Mesodermal cell (in vitro differentiated cells): ENCODE results near the gene ALCAM.
A peak's percentile ranks its signal among the peaks of the same experiment; 100 is the strongest.
"Not testable (repeated sequence)": the region's sequence is repeated elsewhere in the genome, so short reads cannot be mapped to it uniquely, and the experiment has no call there.

Experiments
- H3K27ac ChIP-seq: 2 replicates; pipeline ENCODE4 v1.7.0; 2013; ENCODE audit warnings: mild to moderate bottlenecking, low read depth, low read length, moderate library complexity; ENCODE audit not compliant: severe bottlenecking
- H3K36me3 ChIP-seq: 2 replicates; pipeline ENCODE4 v1.7.1; 2013; ENCODE audit warnings: mild to moderate bottlenecking, low read length, moderate library complexity; ENCODE audit not compliant: control insufficient read depth, insufficient read depth
- H3K4me1 ChIP-seq: one replicate; pipeline ENCODE4 v1.7.1; 2013; ENCODE audit warnings: mild to moderate bottlenecking, low read length; ENCODE audit not compliant: insufficient read depth, control insufficient read depth, poor library complexity, severe bottlenecking
- H3K4me3 ChIP-seq: 2 replicates; pipeline ENCODE4 v1.7.0; 2013; ENCODE audit warnings: low read length, control low read depth, mild to moderate bottlenecking; ENCODE audit not compliant: insufficient read depth, poor library complexity, severe bottlenecking; ENCODE audit errors: extremely low read depth
- H3K9me3 ChIP-seq: 2 replicates; pipeline ENCODE4 v1.7.1; 2013; ENCODE audit warnings: mild to moderate bottlenecking, low read length, moderate library complexity; ENCODE audit not compliant: control insufficient read depth
- WGBS, 2 experiments: methylation state at CpG; one replicate each; pipeline ENCODE4 v1.1.5; 2013; ENCODE audit warnings: missing lambda C conversion rate in 2 of 2; ENCODE audit not compliant: insufficient coverage in 2 of 2; 5-methylcytosine and 5-hydroxymethylcytosine counted together

The ALCAM gene

DNA sequence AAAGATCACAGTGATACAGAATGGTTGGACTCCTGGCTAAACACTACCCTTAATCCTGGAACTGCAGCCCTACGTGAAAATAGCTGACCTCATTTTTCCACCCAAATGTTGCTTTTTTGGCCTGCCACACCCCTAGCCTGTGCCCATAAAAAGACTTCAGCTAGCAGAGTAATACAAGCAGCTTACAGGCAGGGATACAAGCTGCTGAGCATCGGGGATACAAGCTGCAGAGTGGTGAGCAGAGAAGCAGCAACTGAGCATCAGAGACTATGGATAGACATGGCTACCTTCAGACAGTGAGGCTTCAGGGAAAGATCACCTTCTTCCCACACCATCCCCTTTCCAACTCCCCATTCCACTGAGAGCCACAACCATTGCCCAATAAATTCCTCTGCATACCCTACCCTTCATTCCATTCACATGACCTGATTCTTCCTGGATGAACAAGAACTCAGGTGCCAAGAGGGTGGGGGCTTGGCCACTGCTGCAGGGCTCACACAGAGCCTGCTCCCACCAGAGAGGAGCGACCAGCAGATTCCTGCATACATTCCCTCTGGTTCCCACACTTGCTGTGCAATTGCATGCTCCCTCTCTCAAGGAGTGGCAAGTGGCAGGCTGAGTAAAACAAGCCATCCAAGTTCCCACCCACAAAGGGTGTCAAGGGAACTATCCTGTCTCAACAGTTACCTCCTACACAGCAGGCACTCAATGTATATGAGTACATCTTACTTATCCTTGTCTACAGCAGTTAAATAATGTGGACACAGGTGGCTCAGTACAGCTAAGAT, 217.5 kb downstream of the ALCAM start:
- Histone ChIP-seq H3K9me3 (peaks cover 5% of the 10 kb centered on the region), H3K4me1 (no peaks in the 10 kb centered on the region), H3K27ac (no peak overlapping the region), H3K4me3 (no peak overlapping the region), H3K36me3 (no peaks in the 10 kb centered on the region)
- 83 to 87% methylated on average over 3 of the region's 3 CpGs for whole genome bisulfite sequencing, 2 experiments

DNA sequence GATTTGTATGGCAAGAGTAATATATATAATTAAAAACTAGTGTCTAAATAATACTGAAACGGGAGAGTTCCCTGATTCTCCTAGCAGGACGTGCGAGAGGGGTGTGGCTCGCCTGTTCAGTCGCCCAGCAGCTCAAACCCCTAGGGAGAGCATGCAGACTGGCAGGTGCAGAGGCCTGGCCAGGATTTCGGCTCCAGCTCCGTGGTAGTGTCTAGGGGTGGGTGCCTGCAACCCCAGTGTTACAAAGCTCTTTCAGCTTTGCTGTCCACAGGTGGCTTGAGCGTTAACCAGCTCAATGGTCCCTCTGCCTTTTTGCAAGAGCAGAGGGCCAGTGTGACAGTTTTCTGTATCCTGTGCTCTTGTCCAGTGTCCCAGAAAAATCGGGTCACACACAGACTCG, 226.6 kb downstream of the ALCAM start:
- H3K4me3 ChIP-seq, result no peak overlapping the region
- no peak overlapping the region for H3K27ac ChIP-seq
- H3K36me3 ChIP-seq, result no peaks in the 10 kb centered on the region
- 92 to 95% methylated on average over 10 of the region's 10 CpGs for WGBS, 2 experiments
- peaks cover 6% of the 10 kb centered on the region for H3K4me1 ChIP-seq
- no peaks in the 10 kb centered on the region for H3K9me3 ChIP-seq

DNA sequence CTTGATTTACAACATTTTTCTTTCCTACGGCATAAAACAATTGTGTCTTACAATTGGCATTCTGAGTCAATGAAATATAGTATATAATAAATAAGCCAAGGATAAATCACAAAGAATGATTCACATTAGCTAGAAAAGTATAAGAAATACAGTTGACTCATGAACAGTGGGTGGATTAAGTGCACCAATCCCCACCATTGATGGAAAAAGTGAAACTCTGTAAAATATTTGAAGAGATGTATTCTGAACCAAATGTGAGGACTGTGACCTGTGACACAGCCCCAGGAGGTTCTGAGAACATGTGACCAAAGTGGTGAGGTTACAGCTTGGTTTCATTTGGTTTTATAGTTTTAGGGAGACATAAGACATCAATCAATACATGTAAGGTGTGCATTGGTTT, 227.5 kb downstream of the ALCAM start:
- peaks cover 10% of the 10 kb centered on the region for H3K4me1 ChIP-seq
- H3K27ac ChIP-seq, result no peak overlapping the region
- WGBS, 2 experiments, result no CpG with 5 or more reads among the region's 1 CpG
- no peak overlapping the region for H3K4me3 ChIP-seq
- no peaks in the 10 kb centered on the region for H3K36me3 ChIP-seq
- no peaks in the 10 kb centered on the region for H3K9me3 ChIP-seq

DNA sequence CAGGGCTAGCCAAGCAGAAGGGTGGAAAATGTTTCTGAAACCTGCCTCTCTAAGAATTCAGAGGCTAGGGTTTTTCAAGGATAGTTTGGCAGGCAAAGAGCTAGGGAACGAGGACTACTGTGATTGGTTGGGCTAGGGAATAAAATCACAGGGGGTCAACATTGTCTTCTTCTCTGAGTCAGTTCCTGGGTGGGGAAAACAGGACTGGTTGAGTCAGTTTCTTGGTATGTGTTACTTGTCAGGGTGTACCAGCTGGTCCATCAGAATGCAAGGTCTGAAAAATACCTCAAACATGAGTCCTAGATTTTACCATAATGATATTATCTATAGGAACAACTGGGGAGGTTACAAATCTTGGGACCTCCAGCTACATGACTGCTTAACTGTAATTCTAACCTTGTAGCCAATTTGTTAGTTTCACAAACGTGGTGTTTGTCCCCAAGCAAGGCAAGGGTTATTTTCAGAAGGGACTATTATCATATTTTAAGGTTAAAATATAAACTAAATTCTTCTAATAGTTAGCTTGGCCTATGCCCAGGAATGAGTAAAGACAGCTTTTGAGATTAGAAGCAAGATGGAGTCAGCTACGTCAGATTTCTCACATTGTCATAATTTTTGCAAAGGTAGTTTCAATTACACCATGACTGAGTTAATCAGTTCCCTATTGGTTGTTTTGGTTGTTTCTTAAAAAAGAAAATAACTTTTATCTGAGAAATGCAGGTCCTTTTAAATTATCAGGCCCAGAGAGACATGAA, 231.5 kb downstream of the ALCAM start:
- Histone ChIP-seq H3K4me3 (no peak overlapping the region), H3K36me3 (no peaks in the 10 kb centered on the region), H3K27ac (peak overlapping the region; percentile 8), H3K4me1 (peaks cover 10% of the 10 kb centered on the region), H3K9me3 (no peaks in the 10 kb centered on the region)
- WGBS, 2 experiments, result 71 to 92% methylated on average over 1 of the region's 3 CpGs

DNA sequence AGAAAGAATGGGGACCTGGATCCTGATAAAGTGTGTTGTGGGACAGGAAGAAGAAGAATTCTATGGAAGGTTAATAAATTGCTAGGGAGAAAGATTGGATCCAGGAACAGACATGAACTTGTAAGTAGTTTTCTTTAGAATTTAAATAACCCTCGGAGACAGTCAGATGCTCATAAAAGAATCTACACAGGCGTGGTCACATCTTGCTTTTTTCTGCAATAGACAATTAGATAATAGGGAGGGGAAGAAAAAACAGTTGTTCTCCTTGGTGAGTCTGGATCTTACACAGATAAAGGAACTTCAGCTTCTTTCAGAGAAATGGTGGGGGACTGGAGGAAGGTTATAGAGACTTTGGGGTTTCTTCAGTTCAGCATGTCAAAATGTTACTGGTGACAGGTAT, 232.6 kb downstream of the ALCAM start:
- 94% methylated on average over 2 of the region's 2 CpGs; no CpG with 5 or more reads in 1 of the 2 experiments for WGBS, 2 experiments
- H3K9me3 ChIP-seq, result no peaks in the 10 kb centered on the region
- no peak overlapping the region for H3K4me3 ChIP-seq
- H3K27ac ChIP-seq, result no peak overlapping the region
- no peaks in the 10 kb centered on the region for H3K36me3 ChIP-seq
- peaks cover 10% of the 10 kb centered on the region for H3K4me1 ChIP-seq

DNA sequence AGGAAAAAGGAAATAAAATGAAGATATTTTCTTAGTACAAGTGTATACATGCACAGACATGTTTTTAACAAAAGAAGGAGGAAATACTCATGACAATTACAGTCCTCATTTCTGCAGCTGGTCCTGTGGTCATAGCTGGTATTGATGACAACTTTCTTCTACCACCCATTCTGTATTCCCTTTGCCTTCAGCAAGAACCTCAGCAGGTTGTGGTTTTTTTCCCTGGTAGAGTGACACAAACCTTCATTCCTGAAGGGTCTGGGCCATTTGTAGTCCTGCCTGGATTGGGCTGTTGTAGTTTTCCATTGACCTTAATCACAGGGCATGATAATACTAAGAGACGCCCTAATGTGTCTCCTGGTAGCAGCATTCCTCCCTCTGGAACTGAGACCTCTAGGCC, 235.0 kb downstream of the ALCAM start:
- H3K4me1 ChIP-seq, H3K36me3 ChIP-seq, H3K4me3 ChIP-seq, H3K9me3 ChIP-seq, H3K27ac ChIP-seq: not testable (repeated sequence)
- WGBS, 2 experiments, result 100% methylated on average over 1 of the region's 1 CpG

DNA sequence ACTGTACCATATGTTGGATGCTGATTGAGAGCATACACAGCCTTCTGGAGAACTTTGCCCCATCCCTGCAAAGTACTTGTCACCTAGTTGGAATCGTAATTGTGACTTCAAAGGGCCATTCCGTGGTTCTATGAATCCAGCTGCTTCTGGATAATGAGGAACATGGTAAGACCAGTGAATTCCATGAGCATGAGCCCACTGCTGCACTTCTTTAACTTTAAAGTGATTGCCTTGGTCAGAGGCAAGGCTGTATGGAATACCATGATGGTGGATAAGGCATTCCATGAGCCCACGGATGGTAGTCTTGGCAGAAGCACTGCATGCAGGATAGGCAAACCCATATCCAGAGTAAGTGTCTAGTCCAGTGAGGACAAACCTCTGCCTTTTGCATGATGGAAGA, 235.6 kb downstream of the ALCAM start:
- not testable (repeated sequence) for H3K36me3 ChIP-seq, H3K4me1 ChIP-seq, H3K9me3 ChIP-seq, H3K27ac ChIP-seq, H3K4me3 ChIP-seq
- WGBS, 2 experiments, result 88 to 93% methylated on average over 3 of the region's 3 CpGs

DNA sequence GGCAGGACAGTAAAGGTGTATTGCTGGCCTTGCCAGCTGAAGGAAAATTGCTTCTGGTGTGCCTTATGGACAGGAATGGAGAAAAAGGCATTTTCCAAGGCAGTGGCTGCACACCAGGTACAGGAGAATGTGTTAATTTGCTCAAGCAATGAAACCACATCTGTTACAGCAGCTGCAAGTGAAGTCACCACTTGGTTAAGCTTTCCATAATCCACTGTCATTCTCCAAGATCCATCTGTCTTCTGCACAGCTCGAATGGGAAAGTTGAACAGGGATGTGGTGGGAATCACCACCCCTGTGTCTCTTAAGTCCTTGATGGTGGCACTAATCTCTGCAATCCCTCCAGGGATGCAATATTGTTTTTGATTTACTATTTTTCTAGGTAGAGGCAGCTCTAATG, 236.8 kb downstream of the ALCAM start:
- H3K4me3 ChIP-seq, H3K4me1 ChIP-seq: not testable (repeated sequence)
- 100% methylated on average over 1 of the region's 1 CpG; no CpG with 5 or more reads in 1 of the 2 experiments for WGBS, 2 experiments

DNA sequence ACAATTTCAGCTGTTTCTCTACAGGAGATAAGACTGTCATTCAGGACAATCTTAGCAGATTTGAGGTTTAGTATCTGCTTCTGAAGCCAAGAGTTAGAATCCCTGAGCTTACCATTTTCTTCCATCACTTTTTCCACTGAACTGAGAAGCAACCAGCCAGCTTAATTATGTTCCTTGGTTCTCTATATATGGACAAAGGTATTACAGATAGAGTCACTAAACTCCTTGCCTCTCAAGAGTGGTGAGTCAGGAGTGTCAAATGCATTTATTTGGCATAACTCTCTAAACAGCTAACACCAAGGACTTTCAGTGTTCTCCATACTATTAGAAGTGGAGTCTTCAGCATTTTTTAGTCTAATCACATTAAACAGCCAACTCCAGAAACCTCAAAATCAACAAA, 239.3 kb downstream of the ALCAM start:
- no peak overlapping the region for H3K27ac ChIP-seq
- no peaks in the 10 kb centered on the region for H3K36me3 ChIP-seq
- no peak overlapping the region for H3K4me3 ChIP-seq
- no peaks in the 10 kb centered on the region for H3K4me1 ChIP-seq
- H3K9me3 ChIP-seq, result peaks cover 5% of the 10 kb centered on the region

More for the DNA sequence above, 236.8 kb downstream of the ALCAM start:
- not testable (repeated sequence) for H3K27ac ChIP-seq, H3K36me3 ChIP-seq, H3K9me3 ChIP-seq

DNA sequence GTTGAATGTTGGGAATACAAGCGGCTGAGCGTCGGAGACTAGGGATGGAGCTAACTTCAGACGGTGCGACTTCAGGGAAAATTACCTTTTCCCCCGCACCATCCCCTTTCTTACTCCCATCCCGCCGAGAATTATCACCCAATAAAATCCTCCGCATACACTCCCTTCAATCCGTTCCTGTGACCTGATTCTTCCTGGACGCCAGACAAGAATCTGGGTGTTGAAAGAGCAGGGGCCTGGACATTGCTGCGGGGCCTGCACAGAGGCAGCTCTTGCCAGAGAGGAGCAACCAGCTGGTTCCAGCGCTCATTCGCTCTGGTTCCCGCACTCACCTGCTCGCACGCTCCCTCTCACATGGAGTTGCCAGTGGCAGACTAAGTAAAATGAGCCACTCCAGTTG, 241.9 kb downstream of the ALCAM start:
- WGBS, 2 experiments, result 87 to 92% methylated on average over 13 to 17 of the region's 17 CpGs

DNA sequence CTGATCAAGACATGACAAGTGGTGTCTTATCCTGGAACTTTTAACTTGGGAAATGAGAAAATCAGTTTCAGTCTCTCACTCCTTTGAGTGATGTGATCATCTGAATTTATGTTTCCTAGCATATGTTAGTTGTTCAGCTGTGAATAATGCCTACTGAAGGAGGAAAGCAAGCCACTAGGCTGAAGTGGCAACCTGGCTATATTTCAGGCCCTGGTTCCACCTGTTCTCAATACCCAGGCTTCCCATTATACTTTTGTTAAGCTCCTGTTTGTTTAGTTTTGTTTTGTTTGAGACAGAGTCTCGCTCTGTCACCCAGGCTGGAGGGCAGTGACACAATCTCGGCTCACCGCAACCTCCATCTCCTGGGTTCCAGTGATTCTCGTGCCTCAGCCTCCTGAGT, 243.8 kb downstream of the ALCAM start:
- Histone ChIP-seq H3K9me3 (peaks cover 1% of the 10 kb centered on the region), H3K4me3 (no peak overlapping the region), H3K27ac (no peak overlapping the region), H3K4me1 (peaks cover 3% of the 10 kb centered on the region), H3K36me3 (no peaks in the 10 kb centered on the region)
- 100% methylated on average over 3 of the region's 4 CpGs for WGBS, 2 experiments

More for the DNA sequence above, 241.9 kb downstream of the ALCAM start:
- H3K36me3 ChIP-seq, result no peaks in the 10 kb centered on the region
- H3K27ac ChIP-seq, result no peak overlapping the region
- peaks cover 5% of the 10 kb centered on the region for H3K9me3 ChIP-seq
- no peak overlapping the region for H3K4me3 ChIP-seq
- H3K4me1 ChIP-seq, result no peaks in the 10 kb centered on the region
